H9 (cell line): ENCODE data around the gene BCAR3. TPM values are rescaled to one million over a fixed set of nuclear protein-coding genes. Genes with fewer than 3 reads are reported as not detected.
A peak's percentile ranks its signal among the peaks of the same experiment; 100 is the strongest.

Experiments
- DNase-seq: peaks from one replicate; pipeline ENCODE4 v3.0.0-alpha.2; 2017
- H2AFZ ChIP-seq: one replicate; pipeline ENCODE4 v1.6.1; 2013; ENCODE audit warnings: mild to moderate bottlenecking, low read length, control low read depth, moderate library complexity
- H2AK5ac ChIP-seq: 2 replicates; pipeline ENCODE4 v1.6.1; 2013; ENCODE audit warnings: low read length, control low read depth, mixed read lengths; ENCODE audit not compliant: insufficient read length
- H2BK120ac ChIP-seq: one replicate; pipeline ENCODE4 v1.6.1; 2013; ENCODE audit warnings: low read depth, mild to moderate bottlenecking, low read length, control low read depth, inconsistent platforms; ENCODE audit not compliant: poor library complexity, severe bottlenecking
- H2BK12ac ChIP-seq: 2 replicates; pipeline ENCODE4 v1.6.1; 2013; ENCODE audit warnings: low read length, control low read depth, mixed read lengths, low read depth; ENCODE audit not compliant: insufficient read length
- H2BK15ac ChIP-seq: 2 replicates; pipeline ENCODE4 v1.6.1; 2013; ENCODE audit warnings: low read depth, low read length, control low read depth
- H2BK20ac ChIP-seq: one replicate; pipeline ENCODE4 v1.6.1; 2013; ENCODE audit warnings: low read depth, mild to moderate bottlenecking, low read length, control low read depth, inconsistent platforms; ENCODE audit not compliant: poor library complexity, severe bottlenecking
- H2BK5ac ChIP-seq: 2 replicates; pipeline ENCODE4 v1.6.1; 2013; ENCODE audit warnings: low read length, control low read depth, mixed read lengths; ENCODE audit not compliant: insufficient read length
- H3K14ac ChIP-seq: 2 replicates; pipeline ENCODE4 v1.6.1; 2013; ENCODE audit warnings: low read length, control low read depth; ENCODE audit not compliant: insufficient read depth
- H3K18ac ChIP-seq: 2 replicates; pipeline ENCODE4 v1.6.1; 2013; ENCODE audit warnings: low read depth, mild to moderate bottlenecking, mixed read lengths, low read length, control low read depth; ENCODE audit not compliant: insufficient read length
- H3K23ac ChIP-seq: 2 replicates; pipeline ENCODE4 v1.6.1; 2013; ENCODE audit warnings: low read length, control low read depth, mixed read lengths, low read depth; ENCODE audit not compliant: insufficient read length
- H3K23me2 ChIP-seq: 2 replicates; pipeline ENCODE4 v1.6.1; 2013; ENCODE audit warnings: low read depth, mild to moderate bottlenecking, mixed read lengths, low read length, control low read depth; ENCODE audit not compliant: insufficient read length, poor library complexity, severe bottlenecking
- H3K27ac ChIP-seq: 2 replicates; pipeline ENCODE4 v1.5.1; 2013; ENCODE audit warnings: low read length, control low read depth, mixed read lengths, low read depth; ENCODE audit not compliant: insufficient read length
- H3K27me3 ChIP-seq: 2 replicates; pipeline ENCODE4 v1.6.1; 2013; ENCODE audit warnings: low read length, control low read depth, inconsistent platforms; ENCODE audit not compliant: insufficient read depth
- H3K4ac ChIP-seq: 2 replicates; pipeline ENCODE4 v1.6.1; 2013; ENCODE audit warnings: low read depth, mild to moderate bottlenecking, control low read depth, inconsistent platforms, low read length, moderate library complexity
- H3K4me1 ChIP-seq: 2 replicates; pipeline ENCODE4 v1.6.1; 2013; ENCODE audit warnings: low read length, control low read depth, inconsistent platforms; ENCODE audit not compliant: insufficient read depth
- H3K4me2 ChIP-seq: 2 replicates; pipeline ENCODE4 v1.6.1; 2013; ENCODE audit warnings: low read length, control low read depth, mixed read lengths; ENCODE audit not compliant: insufficient read length, insufficient read depth
- H3K56ac ChIP-seq: 2 replicates; pipeline ENCODE4 v1.6.1; 2013; ENCODE audit warnings: low read depth, mild to moderate bottlenecking, mixed read lengths, low read length, control low read depth; ENCODE audit not compliant: insufficient read length
- H3K79me1 ChIP-seq: 2 replicates; pipeline ENCODE4 v1.6.1; 2013; ENCODE audit warnings: low read depth, mild to moderate bottlenecking, moderate library complexity, low read length, control low read depth, inconsistent platforms; ENCODE audit not compliant: insufficient read depth, poor library complexity, severe bottlenecking
- H3K79me2 ChIP-seq: 2 replicates; pipeline ENCODE4 v1.6.1; 2013; ENCODE audit warnings: low read length, control low read depth, inconsistent platforms; ENCODE audit not compliant: insufficient read depth
- H3K9ac ChIP-seq: 2 replicates; pipeline ENCODE4 v1.6.1; 2013; ENCODE audit warnings: low read length, control low read depth, mixed read lengths; ENCODE audit not compliant: insufficient read length; ENCODE audit errors: extremely low read depth
- H3K9me3 ChIP-seq: one replicate; pipeline ENCODE4 v1.6.1; 2013; ENCODE audit warnings: low read depth, low read length, inconsistent platforms; ENCODE audit not compliant: control insufficient read depth
- H3T11ph ChIP-seq: one replicate; pipeline ENCODE4 v1.6.1; 2013; ENCODE audit warnings: mild to moderate bottlenecking, low read length, control low read depth, inconsistent platforms
- H4K20me1 ChIP-seq: one replicate; pipeline ENCODE4 v1.6.1; 2013; ENCODE audit not compliant: control insufficient read depth, insufficient read length, insufficient read depth
- H4K5ac ChIP-seq: 2 replicates; pipeline ENCODE4 v1.6.1; 2013; ENCODE audit warnings: low read depth, mild to moderate bottlenecking, mixed read lengths, low read length, control low read depth; ENCODE audit not compliant: insufficient read length
- H4K8ac ChIP-seq: replicated peaks from 2 replicates; pipeline ENCODE4 v1.6.1; 2013; ENCODE audit warnings: low read length, control low read depth, mixed read lengths, low read depth; ENCODE audit not compliant: insufficient read length
- H4K91ac ChIP-seq: 2 replicates; pipeline ENCODE4 v1.6.1; 2013; ENCODE audit warnings: low read depth, mild to moderate bottlenecking, moderate library complexity, mixed read lengths, low read length, control low read depth; ENCODE audit not compliant: insufficient read length
- H3K27ac Mint-ChIP-seq, 3 experiments: 2 replicates in 2 of 3; 3 replicates in 1 of 3; pipeline ENCODE4 v1.8.0; 2020 to 2021; ENCODE audit warnings: mixed read lengths in 3 of 3, mild to moderate bottlenecking in 1 of 3, moderate library complexity in 1 of 3
- H3K27me3 Mint-ChIP-seq: 2 replicates; pipeline ENCODE4 v1.8.0; 2021; ENCODE audit warnings: low read depth, mild to moderate bottlenecking, moderate library complexity, mixed read lengths
- H3K36me3 Mint-ChIP-seq, 3 experiments: 2 replicates in 2 of 3; 3 replicates in 1 of 3; pipeline ENCODE4 v1.8.0; 2020 to 2021; ENCODE audit warnings: low read depth in 3 of 3, mixed read lengths in 3 of 3; ENCODE audit not compliant: insufficient read depth in 1 of 3
- H3K4me1 Mint-ChIP-seq, 2 experiments: 2 replicates each; pipeline ENCODE4 v1.8.0; 2020; ENCODE audit warnings: mixed read lengths in 2 of 2
- H3K4me3 Mint-ChIP-seq, 2 experiments: 2 replicates in 1 of 2; 3 replicates in 1 of 2; pipeline ENCODE4 v1.8.0; 2020 to 2021; ENCODE audit warnings: mild to moderate bottlenecking in 2 of 2, mixed read lengths in 2 of 2, moderate library complexity in 1 of 2
- H3K9me3 Mint-ChIP-seq, 2 experiments: 2 replicates in 1 of 2; 3 replicates in 1 of 2; pipeline ENCODE4 v1.8.0; 2020; ENCODE audit warnings: mild to moderate bottlenecking in 2 of 2, mixed read lengths in 2 of 2, moderate library complexity in 1 of 2
- CTCF ChIP-seq: fragments of 200-600 bp; sonication (generic); conservative IDR thresholded peaks from 3 replicates; pipeline ENCODE4 v1.8.0; 2021; ENCODE audit warnings: antibody characterized with exemption, mild to moderate bottlenecking
- WGBS: extraction: QIAGEN DNeasy Blood & Tissue Kit; methylation state at CpG from one replicate; pipeline ENCODE4 v1.1.7; 2013; ENCODE audit warnings: missing lambda C conversion rate, low lambda C conversion rate, mixed read lengths; ENCODE audit not compliant: insufficient read length; ENCODE audit errors: extremely low coverage; 5-methylcytosine and 5-hydroxymethylcytosine counted together
- total RNA-seq: library from RNA; stranded (reverse); gene quantifications from 2 replicates; pipeline ENCODE4 v1.2.1, GENCODE V29; 2021

The BCAR3 gene
- total RNA-seq, 1 experiment from 2014 or later: 4.9 TPM

GRCh38 chr1:93619507-93620171 is 62.0 kb downstream of the BCAR3 start:
- Histone ChIP-seq H2BK12ac (no peak overlapping the region), H4K20me1 (no peaks in the 10 kb centered on the region), H3T11ph (no peak overlapping the region), H3K14ac (no peak overlapping the region), H3K79me1 (no peaks in the 10 kb centered on the region), H3K4me2 (no peak overlapping the region), H3K27me3 (no peaks in the 10 kb centered on the region), H3K56ac (no peak overlapping the region), H3K18ac (no peak overlapping the region), H3K4ac (no peak overlapping the region), H2BK15ac (no peak overlapping the region), H3K9me3 (no peaks in the 10 kb centered on the region), H2BK20ac (no peak overlapping the region), H3K79me2 (no peaks in the 10 kb centered on the region), H2BK120ac (no peak overlapping the region), H2AFZ (no peak overlapping the region), H3K23me2 (no peaks in the 10 kb centered on the region), H4K8ac (no peak overlapping the region), H3K9ac (no peak overlapping the region), H4K91ac (no peak overlapping the region), H3K27ac (no peak overlapping the region), H2BK5ac (no peak overlapping the region), H4K5ac (no peak overlapping the region), H3K4me1 (peaks cover 31% of the 10 kb centered on the region), H2AK5ac (no peak overlapping the region), H3K23ac (no peak overlapping the region)
- H3K36me3 Mint-ChIP-seq: no peaks in the 10 kb centered on the region; a peak in 1 of 7 replicates
- H3K27ac Mint-ChIP-seq: peak overlapping the region in 1 of 3 experiments; percentile 67; a peak in 1 of 7 replicates
- DNase-seq: no peak
- H3K4me3 Mint-ChIP-seq: no peak overlapping the region; a peak in 1 of 5 replicates
- H3K9me3 Mint-ChIP-seq: no peaks in the 10 kb centered on the region
- no peaks in the 10 kb centered on the region for H3K27me3 Mint-ChIP-seq
- peak; percentile 42; the same call in 2 of the 3 replicates for TF ChIP-seq CTCF
- H3K4me1 Mint-ChIP-seq: peaks cover 57 to 60% of the 10 kb centered on the region in 2 experiments
- no CpG with 5 or more reads among the region's 11 CpGs for WGBS
